Heart right ventricle (tissue), 16 donors: Measurements from ENCODE around the gene POLR2M. TPM values are rescaled to one million over a fixed set of nuclear protein-coding genes. Genes with fewer than 3 reads are reported as not detected.

ENCODE experiments used
- ATAC-seq, 8 donors: fragments of 200-7000 bp; cut with Tn5 transposase; one replicate each; pipeline ENCODE4 v1.9.1; 2020; ENCODE audit warnings: mild to moderate bottlenecking in 8 of 8, moderate library complexity in 8 of 8, moderate number of reproducible peaks in 1 of 8
- DNase-seq, 2 donors: peaks; one replicate each; pipeline ENCODE4 v3.0.0-alpha.2; 2020
- H3K27ac ChIP-seq, 10 donors: fragments of 200-600 bp; sonication (generic) in 2 of 10; one replicate each; pipeline versions ENCODE4 v1.5.0 to v1.8.0; 2020 to 2022; ENCODE audit warnings: mild to moderate bottlenecking in 3 of 10
- H3K27me3 ChIP-seq, 7 donors: fragments of 200-600 bp; one replicate each; pipeline ENCODE4 v1.8.0; 2021 to 2022; ENCODE audit warnings: mild to moderate bottlenecking in 2 of 7
- H3K36me3 ChIP-seq, 9 donors: fragments of 200-600 bp; sonication (generic) in 1 of 9; one replicate each; pipeline versions ENCODE4 v1.5.0 to v1.8.0; 2020 to 2022; ENCODE audit warnings: mild to moderate bottlenecking in 2 of 9
- H3K4me1 ChIP-seq, 9 donors: fragments of 200-600 bp; sonication (generic) in 1 of 9; one replicate each; pipeline versions ENCODE4 v1.5.0 to v1.8.0; 2020 to 2022; ENCODE audit warnings: mild to moderate bottlenecking in 4 of 9
- H3K4me3 ChIP-seq, 10 donors: fragments of 200-600 bp; sonication (generic) in 2 of 10; one replicate each; pipeline versions ENCODE4 v1.5.0 to v1.8.0; 2020 to 2022; ENCODE audit warnings: mild to moderate bottlenecking in 7 of 10, moderate library complexity in 2 of 10
- H3K9me3 ChIP-seq, 11 donors: fragments of 200-600 bp in 10 of 11; sonication (generic) in 2 of 11; one replicate each; pipeline versions ENCODE4 v1.5.0 to v1.8.0; 2013 to 2022; ENCODE audit warnings: mild to moderate bottlenecking in 2 of 11, control low read depth in 1 of 11, moderate library complexity in 1 of 11
- WGBS, 2 donors: extraction: QIAGEN DNeasy Blood & Tissue Kit; methylation state at CpG; one replicate each; pipeline ENCODE4 v1.1.7; 2013; ENCODE audit warnings: inconsistent platforms in 1 of 2; 5-methylcytosine and 5-hydroxymethylcytosine counted together
- intact Hi-C, 10 donors: fragments of 100-400 bp; cut with DNase I; formaldehyde crosslinking; loops; one replicate each; pipeline versions ENCODE4 v1.11.1 to v1.14.2; 2022
- polyA plus RNA-seq, 2 donors: library from polyadenylated mRNA; stranded (reverse); fragments of 200-250 nt; gene quantifications; one replicate each; pipeline ENCODE4 v1.2.3, GENCODE V29; 2013
- total RNA-seq, 10 donors: library from RNA; stranded (reverse); fragmentation: NEBNext Ultra II Directional in 3 of 10; extraction: Animal tissue kit (Norgen Biotek cat#: 25700) in 3 of 10; gene quantifications; one replicate each; pipeline versions ENCODE4 v1.2.1 to v1.2.4, GENCODE V29; 2021 to 2023
- TF ChIP-seq, protein P1 (sequence below), 9 donors: fragments of 200-600 bp; sonication (generic) in 2 of 9; IDR thresholded peaks; one replicate each; pipeline versions ENCODE4 v1.5.0 to v1.8.0; 2021 to 2022; ENCODE audit warnings: antibody characterized with exemption in 9 of 9, mild to moderate bottlenecking in 5 of 9, moderate library complexity in 1 of 9
- donor health status: Arrhythmogenic right ventricular cardiomyopathy.
- donor health status: ischemic (EF 13 %, LVEDD 7.1; RV severe dilation, severe dysfunction).
- donor health status: healthy with polysubstance abuse.
- donor health status: DM: no; HTN: yes; CAD: no.
- donor health status: DM: no; HTN: no; CAD: no.
- donor health status: ischemic (EF 25% LVEDD 6.9; RV normal size, moderate dysfunction).
- donor health status: ischemic (EF 25% LVEDD 5.7; RV mildly dilated, moderate dysfunction).
- donor health status: healthy.
- donor health status: DM: yes; HTN: yes; CAD: no.
- donor health status: Ischemic cardiomyopathy.
- donor health status: ischemic (EF 35%, LVEDD 5.7; RV mildly dilated, moderate dysfunction).
- donor health status: nonischemic (EF 11% LVEDD 7.7; RV severe dilation, severe dysfunction).
- donor health status: DM: yes; HTN: yes; CAD: no.
- donor health status: PGD.
- donor health status: ischemic (EF 29% LVEDD 5.4; RV normal size, mild dysfunction).
- donor health status: nonischemic (EF 23%, LVEDD 6.1; RV moderate dilation, normal function).

POLR2M gene
- total and polyA plus RNA-seq, 12 donors, result 15.2 to 89.2 (median 56.5) TPM

DNA sequence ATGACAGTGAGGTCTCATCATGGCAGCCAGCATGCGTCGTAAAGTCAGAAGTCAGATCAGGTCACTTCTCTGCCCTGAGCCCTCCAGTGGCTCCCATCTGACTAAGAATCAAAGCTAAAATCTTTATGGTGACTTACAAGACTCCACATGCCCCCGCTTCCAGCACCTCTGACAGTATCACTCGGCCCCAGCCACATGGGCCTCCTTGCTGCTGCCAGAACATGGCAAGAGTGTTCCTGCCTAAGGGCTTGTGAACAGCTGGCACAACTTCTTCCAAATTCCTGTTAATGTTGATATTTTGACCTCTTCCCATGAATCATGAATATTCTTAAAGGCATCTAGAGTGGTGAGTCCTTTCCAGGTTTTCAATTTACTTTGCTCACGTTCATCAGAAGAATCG is 20.5 kb downstream of the POLR2M start:
- TF ChIP-seq, protein P1, sequence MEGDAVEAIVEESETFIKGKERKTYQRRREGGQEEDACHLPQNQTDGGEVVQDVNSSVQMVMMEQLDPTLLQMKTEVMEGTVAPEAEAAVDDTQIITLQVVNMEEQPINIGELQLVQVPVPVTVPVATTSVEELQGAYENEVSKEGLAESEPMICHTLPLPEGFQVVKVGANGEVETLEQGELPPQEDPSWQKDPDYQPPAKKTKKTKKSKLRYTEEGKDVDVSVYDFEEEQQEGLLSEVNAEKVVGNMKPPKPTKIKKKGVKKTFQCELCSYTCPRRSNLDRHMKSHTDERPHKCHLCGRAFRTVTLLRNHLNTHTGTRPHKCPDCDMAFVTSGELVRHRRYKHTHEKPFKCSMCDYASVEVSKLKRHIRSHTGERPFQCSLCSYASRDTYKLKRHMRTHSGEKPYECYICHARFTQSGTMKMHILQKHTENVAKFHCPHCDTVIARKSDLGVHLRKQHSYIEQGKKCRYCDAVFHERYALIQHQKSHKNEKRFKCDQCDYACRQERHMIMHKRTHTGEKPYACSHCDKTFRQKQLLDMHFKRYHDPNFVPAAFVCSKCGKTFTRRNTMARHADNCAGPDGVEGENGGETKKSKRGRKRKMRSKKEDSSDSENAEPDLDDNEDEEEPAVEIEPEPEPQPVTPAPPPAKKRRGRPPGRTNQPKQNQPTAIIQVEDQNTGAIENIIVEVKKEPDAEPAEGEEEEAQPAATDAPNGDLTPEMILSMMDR (IDR thresholded peaks at IDR 0.05), result no peak
- intact Hi-C loops, result no loop called here
- 95 to 96% methylated on average over 6 of the region's 6 CpGs for WGBS, 2 donors
- ATAC-seq, result no peak
- Histone ChIP-seq H3K27me3 (no peaks in the 10 kb centered on the region), H3K9me3 (peaks cover 0 to 15% (median 0%) of the 10 kb centered on the region in 11 donors), H3K36me3 (peaks cover 0 to 3% (median 0%) of the 10 kb centered on the region in 9 donors), H3K4me3 (no peak overlapping the region), H3K27ac (no peak overlapping the region), H3K4me1 (peaks cover 0 to 9% (median 0%) of the 10 kb centered on the region in 9 donors)
- no peak for DNase-seq

DNA sequence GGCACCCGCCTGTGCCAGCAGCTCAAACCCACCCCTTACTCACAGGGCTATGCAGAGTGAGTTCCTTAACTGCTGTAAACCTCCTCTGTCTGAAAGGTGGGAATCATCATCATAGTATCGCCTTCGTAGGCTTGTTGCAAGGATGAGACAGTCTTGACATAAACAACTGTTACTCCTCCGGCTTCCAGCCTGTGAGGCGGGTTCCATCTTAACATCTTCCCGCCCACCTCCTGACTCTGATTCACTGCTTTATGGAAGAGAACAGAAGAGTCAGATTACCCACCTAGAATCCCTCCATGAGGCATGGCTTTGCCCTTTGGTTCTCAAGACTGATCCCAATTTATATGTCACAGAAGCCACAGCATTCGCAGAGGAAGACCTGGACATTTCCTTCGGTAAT is 21.9 kb downstream of the POLR2M start:
- peaks cover 0 to 15% (median 0%) of the 10 kb centered on the region in 11 donors for H3K9me3 ChIP-seq

DNA sequence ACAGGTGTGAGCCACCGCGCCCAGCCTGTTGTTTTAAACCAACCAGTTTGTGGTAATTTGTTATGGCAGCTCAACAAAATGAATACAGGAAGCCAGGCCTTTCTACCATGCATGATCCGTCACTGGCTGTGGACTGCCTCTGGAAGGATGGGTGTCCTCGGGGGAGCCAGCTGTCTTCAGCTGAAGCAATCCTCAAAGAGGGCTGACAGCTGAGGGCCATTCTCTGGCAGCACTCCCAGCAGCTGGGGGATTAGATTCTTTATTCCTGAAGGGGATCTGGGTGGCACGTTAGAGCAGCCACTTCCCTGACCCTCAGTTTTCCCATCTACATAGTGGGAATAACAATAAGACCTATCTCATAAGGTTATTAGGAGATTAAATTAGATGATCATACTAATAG is 24.4 kb downstream of the POLR2M start:
- no peak for ATAC-seq
- Histone ChIP-seq H3K36me3 (no peaks in the 10 kb centered on the region), H3K4me3 (no peak overlapping the region), H3K9me3 (no peaks in the 10 kb centered on the region), H3K4me1 (peaks cover 0 to 19% (median 6%) of the 10 kb centered on the region in 9 donors), H3K27me3 (no peaks in the 10 kb centered on the region), H3K27ac (no peak overlapping the region)
- TF ChIP-seq, protein P1 (IDR thresholded peaks at IDR 0.05), result no peak
- DNase-seq, result no peak
- 83 to 85% methylated on average over 5 of the region's 5 CpGs for WGBS, 2 donors
- intact Hi-C loops, result loop anchor here in 5 of 10 donors (5.0 to 10.0 kb wide), 8 partner anchors 126 to 454 kb away; partner anchors contain the start of gene ALDH1A2 (in 1 of the 5)

More for the DNA sequence above, 21.9 kb downstream of the POLR2M start:
- Histone ChIP-seq H3K36me3 (peaks cover 0 to 3% (median 0%) of the 10 kb centered on the region in 9 donors), H3K27ac (no peak overlapping the region), H3K27me3 (no peaks in the 10 kb centered on the region), H3K4me1 (peaks cover 0 to 19% (median 6%) of the 10 kb centered on the region in 9 donors), H3K4me3 (no peak overlapping the region)
- intact Hi-C loops, result no loop called here
- DNase-seq (no peak), ATAC-seq (no peak)
- WGBS, 2 donors, result 96 to 98% methylated on average over 8 of the region's 8 CpGs
- TF ChIP-seq, protein P1 (IDR thresholded peaks at IDR 0.05), result no peak

DNA sequence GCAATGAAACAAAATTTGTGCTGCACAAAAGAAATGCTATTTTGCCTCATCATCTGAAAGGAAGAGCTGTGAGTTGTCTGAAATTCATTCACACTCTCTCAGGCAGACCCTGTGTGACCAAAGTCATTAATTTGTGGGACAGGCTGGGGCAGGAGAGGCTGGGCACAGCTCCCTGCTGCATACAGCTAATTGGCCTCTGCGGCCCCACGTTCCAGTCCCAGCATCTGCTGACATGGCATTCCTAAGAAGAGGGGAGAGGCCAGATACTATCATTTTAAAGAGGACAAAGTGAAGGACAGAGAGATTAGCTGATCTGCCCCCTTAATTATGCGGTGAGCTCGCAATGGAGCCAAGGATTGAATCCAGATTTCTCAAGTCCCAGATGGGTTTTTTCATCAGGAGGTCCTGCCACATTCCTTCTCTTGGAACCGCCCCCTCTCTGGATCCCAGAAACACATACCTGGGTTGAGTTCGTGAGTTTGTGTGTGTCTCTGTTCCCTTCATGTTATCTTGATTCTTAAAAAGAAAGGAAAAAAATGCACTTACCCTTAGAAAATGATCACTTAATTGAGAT is 25.1 kb downstream of the POLR2M start:
- Histone ChIP-seq H3K4me3 (no peak overlapping the region), H3K27ac (no peak overlapping the region), H3K27me3 (no peaks in the 10 kb centered on the region), H3K9me3 (peaks cover 0 to under 1% (median 0%) of the 10 kb centered on the region in 11 donors), H3K4me1 (peaks cover 0 to 19% (median 6%) of the 10 kb centered on the region in 9 donors), H3K36me3 (no peaks in the 10 kb centered on the region)
- TF ChIP-seq, protein P1 (IDR thresholded peaks at IDR 0.05), result no peak
- ATAC-seq (peak in 1 of 8 donors; percentile 33), DNase-seq (no peak)
- 71 to 75% methylated on average over 6 of the region's 6 CpGs for WGBS, 2 donors
- intact Hi-C loops, result loop anchor here in 6 of 10 donors (2.0 to 10.0 kb wide), 9 partner anchors 65 to 453 kb away; partner anchors contain the start of gene ALDH1A2 (in 1 of the 6)
